Endodermal cell (in vitro differentiated cells): ENCODE data around the gene RIBC2. TPM values are rescaled to one million over a fixed set of nuclear protein-coding genes. Genes with fewer than 3 reads are reported as not detected.

ENCODE experiments used
- DNase-seq: peaks from one replicate; pipeline ENCODE4 v3.0.0-alpha.2; 2017
- H3K27ac ChIP-seq: 2 replicates; pipeline ENCODE4 v1.5.1; 2013; ENCODE audit warnings: mild to moderate bottlenecking, low read depth, low read length, moderate library complexity
- H3K27me3 ChIP-seq: 2 replicates; pipeline ENCODE4 v1.6.1; 2013; ENCODE audit warnings: mild to moderate bottlenecking, low read length, moderate library complexity; ENCODE audit not compliant: insufficient read depth, control insufficient read depth, poor library complexity, severe bottlenecking
- H3K36me3 ChIP-seq: 2 replicates; pipeline ENCODE4 v1.7.0; 2013; ENCODE audit warnings: mild to moderate bottlenecking, low read length, moderate library complexity; ENCODE audit not compliant: control insufficient read depth, insufficient read depth
- H3K4me1 ChIP-seq: one replicate; pipeline ENCODE4 v1.7.0; 2013; ENCODE audit warnings: low read length; ENCODE audit not compliant: control insufficient read depth, insufficient read depth
- H3K4me3 ChIP-seq: 2 replicates; pipeline ENCODE4 v1.5.1; 2013; ENCODE audit warnings: mild to moderate bottlenecking, low read length, moderate library complexity
- H3K9ac ChIP-seq: 2 replicates; pipeline ENCODE4 v1.6.1; 2013; ENCODE audit warnings: mild to moderate bottlenecking, low read length, moderate library complexity; ENCODE audit not compliant: poor library complexity, severe bottlenecking; ENCODE audit errors: extremely low read depth
- H3K9me3 ChIP-seq: 2 replicates; pipeline ENCODE4 v1.6.1; 2013; ENCODE audit warnings: mild to moderate bottlenecking, low read length, moderate library complexity; ENCODE audit not compliant: control insufficient read depth
- H3K27ac Mint-ChIP-seq: 2 replicates; pipeline ENCODE4 v1.8.0; 2020; ENCODE audit warnings: mixed read lengths
- H3K27me3 Mint-ChIP-seq: 2 replicates; pipeline ENCODE4 v1.8.0; 2021; ENCODE audit warnings: mild to moderate bottlenecking, mixed read lengths; ENCODE audit not compliant: insufficient read depth
- H3K36me3 Mint-ChIP-seq: 2 replicates; pipeline ENCODE4 v1.8.0; 2020; ENCODE audit warnings: low read depth, mixed read lengths
- H3K4me1 Mint-ChIP-seq: 2 replicates; pipeline ENCODE4 v1.8.0; 2020; ENCODE audit warnings: mixed read lengths
- H3K4me3 Mint-ChIP-seq: 2 replicates; pipeline ENCODE4 v1.8.0; 2020; ENCODE audit warnings: mild to moderate bottlenecking, moderate library complexity, mixed read lengths
- H3K9me3 Mint-ChIP-seq: 2 replicates; pipeline ENCODE4 v1.8.0; 2020; ENCODE audit warnings: mild to moderate bottlenecking, mixed read lengths
- WGBS, 2 experiments: methylation state at CpG; one replicate each; pipeline versions ENCODE4 v1.1.5 to v1.1.7; 2013; ENCODE audit warnings: missing lambda C conversion rate in 2 of 2, mixed read lengths in 1 of 2; ENCODE audit not compliant: insufficient coverage in 1 of 2, insufficient read length in 1 of 2; 5-methylcytosine and 5-hydroxymethylcytosine counted together
- total RNA-seq, 2 donors: library from RNA; stranded (reverse); fragmentation: NEBNext Ultra II Directional in 1 of 2; extraction: Animal tissue kit (Norgen Biotek cat#: 25700) in 1 of 2; gene quantifications; 2 replicates in 1 of 2; 3 replicates in 1 of 2; pipeline ENCODE4 v1.2.1, GENCODE V29; 2021
- TF ChIP-seq, protein P1 (sequence below): fragments of 200-600 bp; sonication (generic); conservative IDR thresholded peaks from 2 replicates; pipeline ENCODE4 v1.5.0; 2021; ENCODE audit warnings: antibody characterized with exemption, mild to moderate bottlenecking

The RIBC2 gene
- total RNA-seq, 2 donors from 2014 or later: 10.6 to 15.2 TPM

DNA sequence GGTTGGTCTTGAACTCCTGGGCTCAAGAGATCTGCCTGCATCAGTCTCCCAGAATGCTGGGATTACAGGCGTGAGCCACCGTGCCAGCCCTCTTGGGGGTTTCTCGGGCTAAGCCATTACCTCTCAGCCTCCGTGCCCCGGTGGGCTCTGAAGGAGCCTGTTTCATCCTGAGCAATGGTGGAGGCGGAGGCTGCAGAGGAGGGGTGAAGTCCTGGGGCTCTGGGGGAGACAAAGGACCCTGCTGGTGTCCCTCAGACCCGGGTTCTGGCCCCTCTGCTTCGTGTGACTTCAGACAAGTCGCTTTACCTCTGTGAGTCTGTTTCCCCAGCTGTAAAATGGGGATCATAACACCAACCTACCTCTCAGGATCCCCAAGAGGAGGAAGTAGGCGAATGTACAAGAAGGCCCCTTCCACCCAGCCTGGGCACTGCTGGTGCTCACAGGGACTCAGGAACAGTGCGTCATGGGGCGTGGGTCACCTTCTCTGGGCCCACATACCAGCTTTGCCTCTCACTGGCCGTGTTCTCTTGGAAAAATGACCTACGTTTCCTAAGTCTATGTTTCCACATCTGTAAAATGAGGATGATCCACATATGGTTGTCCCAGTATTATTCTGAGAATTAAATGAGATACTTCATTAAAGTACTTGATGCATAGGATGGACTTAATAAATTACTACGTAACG lies 36.8 kb downstream of the RIBC2 start:
- no peaks in the 10 kb centered on the region for H3K9me3 ChIP-seq
- H3K27ac ChIP-seq: no peak overlapping the region
- no peaks in the 10 kb centered on the region for H3K9me3 Mint-ChIP-seq
- H3K4me1 ChIP-seq: no peaks in the 10 kb centered on the region
- no peaks in the 10 kb centered on the region for H3K27me3 ChIP-seq
- H3K27me3 Mint-ChIP-seq: peaks cover 1% of the 10 kb centered on the region
- no peak for DNase-seq
- H3K4me3 ChIP-seq: no peak overlapping the region
- no peaks in the 10 kb centered on the region for H3K4me1 Mint-ChIP-seq
- no peaks in the 10 kb centered on the region for H3K36me3 Mint-ChIP-seq
- H3K36me3 ChIP-seq: no peaks in the 10 kb centered on the region
- TF ChIP-seq, protein P1, sequence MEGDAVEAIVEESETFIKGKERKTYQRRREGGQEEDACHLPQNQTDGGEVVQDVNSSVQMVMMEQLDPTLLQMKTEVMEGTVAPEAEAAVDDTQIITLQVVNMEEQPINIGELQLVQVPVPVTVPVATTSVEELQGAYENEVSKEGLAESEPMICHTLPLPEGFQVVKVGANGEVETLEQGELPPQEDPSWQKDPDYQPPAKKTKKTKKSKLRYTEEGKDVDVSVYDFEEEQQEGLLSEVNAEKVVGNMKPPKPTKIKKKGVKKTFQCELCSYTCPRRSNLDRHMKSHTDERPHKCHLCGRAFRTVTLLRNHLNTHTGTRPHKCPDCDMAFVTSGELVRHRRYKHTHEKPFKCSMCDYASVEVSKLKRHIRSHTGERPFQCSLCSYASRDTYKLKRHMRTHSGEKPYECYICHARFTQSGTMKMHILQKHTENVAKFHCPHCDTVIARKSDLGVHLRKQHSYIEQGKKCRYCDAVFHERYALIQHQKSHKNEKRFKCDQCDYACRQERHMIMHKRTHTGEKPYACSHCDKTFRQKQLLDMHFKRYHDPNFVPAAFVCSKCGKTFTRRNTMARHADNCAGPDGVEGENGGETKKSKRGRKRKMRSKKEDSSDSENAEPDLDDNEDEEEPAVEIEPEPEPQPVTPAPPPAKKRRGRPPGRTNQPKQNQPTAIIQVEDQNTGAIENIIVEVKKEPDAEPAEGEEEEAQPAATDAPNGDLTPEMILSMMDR: no peak
- no peak overlapping the region for H3K9ac ChIP-seq
- H3K27ac Mint-ChIP-seq: no peak overlapping the region
- 95% methylated on average over 11 to 16 of the region's 16 CpGs for WGBS, 2 experiments
- no peak overlapping the region for H3K4me3 Mint-ChIP-seq

DNA sequence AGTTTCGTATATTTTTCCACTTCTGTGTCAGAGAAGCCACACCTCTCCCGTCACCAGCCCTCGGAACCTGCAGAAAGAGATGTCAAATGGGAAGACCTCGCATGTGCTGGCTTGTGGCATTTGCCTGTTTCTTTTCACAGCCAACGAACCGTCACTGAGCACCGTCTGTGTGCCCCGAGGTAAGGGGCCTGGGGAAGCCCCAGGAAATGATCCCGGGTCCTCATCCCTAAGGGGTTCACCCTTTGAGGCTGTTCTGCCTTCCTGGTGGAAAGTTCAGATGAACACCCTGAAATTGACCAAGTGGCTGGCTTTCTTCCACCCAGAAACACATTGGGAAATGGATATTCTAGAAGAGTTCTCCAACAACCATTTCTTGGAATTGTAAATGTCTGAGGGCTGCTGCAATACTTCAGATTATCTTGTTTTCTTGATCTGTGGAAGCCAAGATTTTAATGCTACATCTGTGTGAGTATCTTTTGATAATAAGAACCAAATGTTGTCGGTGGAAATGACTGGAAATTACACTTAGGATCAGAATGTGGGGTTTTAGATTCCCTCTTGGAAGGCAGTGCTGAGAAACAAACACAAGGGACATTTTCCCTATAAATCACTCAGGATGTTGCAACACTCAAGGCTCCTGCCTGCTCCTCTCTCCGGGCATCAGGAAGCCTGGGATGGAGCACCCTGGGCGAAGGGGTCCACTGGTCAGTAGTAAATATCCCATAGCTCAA lies 37.6 kb downstream of the RIBC2 start:
- Histone ChIP-seq H3K9me3 (no peaks in the 10 kb centered on the region), H3K9ac (no peak overlapping the region), H3K4me1 (no peaks in the 10 kb centered on the region), H3K36me3 (no peaks in the 10 kb centered on the region), H3K27me3 (no peaks in the 10 kb centered on the region), H3K27ac (no peak overlapping the region), H3K4me3 (no peak overlapping the region)
- H3K27ac Mint-ChIP-seq: no peak overlapping the region
- TF ChIP-seq, protein P1: no peak
- no peak for DNase-seq
- no peak overlapping the region for H3K4me3 Mint-ChIP-seq
- no peaks in the 10 kb centered on the region for H3K9me3 Mint-ChIP-seq
- no peaks in the 10 kb centered on the region for H3K36me3 Mint-ChIP-seq
- WGBS, 2 experiments: 86 to 95% methylated on average over 11 to 12 of the region's 12 CpGs
- H3K4me1 Mint-ChIP-seq: no peaks in the 10 kb centered on the region
- peaks cover 1% of the 10 kb centered on the region for H3K27me3 Mint-ChIP-seq

DNA sequence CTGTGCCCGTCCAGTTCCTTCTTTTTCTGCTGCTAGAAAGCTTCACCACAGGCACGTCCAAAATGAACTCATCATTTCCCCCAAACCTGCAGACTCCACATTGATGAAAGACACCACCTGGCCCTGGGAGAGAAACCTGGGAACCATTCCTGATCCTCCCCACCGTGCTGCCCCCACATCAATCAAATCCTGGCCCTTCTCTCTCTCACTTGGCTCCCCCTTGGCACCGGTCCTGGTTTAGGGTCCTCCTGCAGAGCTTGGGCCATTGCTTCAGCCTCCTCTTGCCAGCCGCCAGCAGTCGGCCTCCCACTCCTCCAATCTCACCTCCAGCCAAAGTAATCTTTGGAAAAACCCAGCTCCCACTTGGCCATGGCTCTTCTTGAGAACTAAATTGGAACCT lies 38.5 kb downstream of the RIBC2 start:
- H3K9me3 Mint-ChIP-seq: no peaks in the 10 kb centered on the region
- WGBS, 2 experiments: 88 to 90% methylated on average over 2 to 6 of the region's 6 CpGs
- H3K4me3 ChIP-seq: no peak overlapping the region
- H3K27ac Mint-ChIP-seq: no peak overlapping the region
- no peaks in the 10 kb centered on the region for H3K36me3 ChIP-seq
- TF ChIP-seq, protein P1: no peak
- H3K9ac ChIP-seq: no peak overlapping the region
- H3K4me1 Mint-ChIP-seq: no peaks in the 10 kb centered on the region
- no peaks in the 10 kb centered on the region for H3K9me3 ChIP-seq
- no peaks in the 10 kb centered on the region for H3K36me3 Mint-ChIP-seq
- H3K4me3 Mint-ChIP-seq: no peak overlapping the region
- no peaks in the 10 kb centered on the region for H3K27me3 ChIP-seq
- no peak for DNase-seq
- H3K27ac ChIP-seq: no peak overlapping the region
- H3K27me3 Mint-ChIP-seq: peaks cover 1% of the 10 kb centered on the region
- no peaks in the 10 kb centered on the region for H3K4me1 ChIP-seq
